Lower leg skin (tissue), 3 donors: ENCODE measurements around the gene TTC39C.

Experiments
- POLR2A ChIP-seq, 2 donors: fragments of 450-650 bp; IDR thresholded peaks; one replicate each; pipeline ENCODE4 v1.6.1; 2016 to 2017; ENCODE audit warnings: antibody characterized with exemption in 2 of 2, mild to moderate bottlenecking in 1 of 2, moderate library complexity in 1 of 2
- TF ChIP-seq, protein P1 (sequence below), 3 donors: fragments of 450-650 bp; IDR thresholded peaks; one replicate each; pipeline ENCODE4 v1.5.1; 2016; ENCODE audit warnings: antibody characterized with exemption in 3 of 3, mild to moderate bottlenecking in 3 of 3, moderate library complexity in 2 of 3

DNA sequence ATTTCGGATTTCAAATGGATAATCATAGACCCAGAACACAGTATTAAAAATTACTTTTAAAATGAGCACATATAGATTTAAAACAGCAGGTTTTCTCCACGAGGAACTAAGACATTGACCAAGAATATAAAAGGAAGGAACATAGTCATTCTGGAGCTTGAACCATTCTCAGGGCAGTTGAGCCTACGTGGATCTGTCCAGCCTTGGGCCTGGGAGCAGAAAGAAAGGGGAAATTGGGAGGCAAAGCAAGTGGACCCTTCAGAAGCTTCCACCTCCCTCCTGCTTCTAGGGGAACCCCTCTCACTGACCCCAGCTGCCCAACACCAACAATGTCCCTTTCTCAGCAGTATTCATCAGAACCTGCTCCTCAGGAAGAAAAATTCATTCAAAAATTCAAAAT lies 31.4 kb upstream of the TTC39C start:
- TF ChIP-seq, protein P1, sequence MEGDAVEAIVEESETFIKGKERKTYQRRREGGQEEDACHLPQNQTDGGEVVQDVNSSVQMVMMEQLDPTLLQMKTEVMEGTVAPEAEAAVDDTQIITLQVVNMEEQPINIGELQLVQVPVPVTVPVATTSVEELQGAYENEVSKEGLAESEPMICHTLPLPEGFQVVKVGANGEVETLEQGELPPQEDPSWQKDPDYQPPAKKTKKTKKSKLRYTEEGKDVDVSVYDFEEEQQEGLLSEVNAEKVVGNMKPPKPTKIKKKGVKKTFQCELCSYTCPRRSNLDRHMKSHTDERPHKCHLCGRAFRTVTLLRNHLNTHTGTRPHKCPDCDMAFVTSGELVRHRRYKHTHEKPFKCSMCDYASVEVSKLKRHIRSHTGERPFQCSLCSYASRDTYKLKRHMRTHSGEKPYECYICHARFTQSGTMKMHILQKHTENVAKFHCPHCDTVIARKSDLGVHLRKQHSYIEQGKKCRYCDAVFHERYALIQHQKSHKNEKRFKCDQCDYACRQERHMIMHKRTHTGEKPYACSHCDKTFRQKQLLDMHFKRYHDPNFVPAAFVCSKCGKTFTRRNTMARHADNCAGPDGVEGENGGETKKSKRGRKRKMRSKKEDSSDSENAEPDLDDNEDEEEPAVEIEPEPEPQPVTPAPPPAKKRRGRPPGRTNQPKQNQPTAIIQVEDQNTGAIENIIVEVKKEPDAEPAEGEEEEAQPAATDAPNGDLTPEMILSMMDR (IDR thresholded peaks at IDR 0.05), result no peak
- TF ChIP-seq POLR2A (IDR thresholded peaks at IDR 0.05), result no peak
